GM18868 (cell line): ENCODE data around the gene AP2A2.

Experiments used
- ATAC-seq: cut with Tn5 transposase; IDR thresholded peaks from one replicate; pipeline ENCODE4 v1.9.1; 2021; ENCODE audit warnings: mild to moderate bottlenecking, moderate library complexity; ENCODE audit not compliant: unreplicated experiment

Gene AP2A2

GRCh38 chr11:1052133-1053011 is 126.7 kb downstream of the AP2A2 start:
- no peak for ATAC-seq

GRCh38 chr11:1053121-1053901 is 127.6 kb downstream of the AP2A2 start:
- ATAC-seq = no peak

- no peak for ATAC-seq
These were observed 128.8 kb downstream of the AP2A2 start for GRCh38 chr11:1054143-1055108.

GRCh38 chr11:1055109-1055703 is 129.5 kb downstream of the AP2A2 start:
- ATAC-seq = no peak

- ATAC-seq = no peak
These were observed 130.5 kb downstream of the AP2A2 start for GRCh38 chr11:1055990-1056771.

GRCh38 chr11:1057806-1058205 is 132.1 kb downstream of the AP2A2 start:
- no peak for ATAC-seq

GRCh38 chr11:1059759-1060158 is 134.1 kb downstream of the AP2A2 start:
- ATAC-seq = no peak

GRCh38 chr11:1060410-1060809 is 134.7 kb downstream of the AP2A2 start:
- ATAC-seq = no peak

GRCh38 chr11:1060852-1061616 is 135.4 kb downstream of the AP2A2 start:
- ATAC-seq = no peak
